Measurements from ENCODE around the gene GANAB. TPM values are rescaled to one million over a fixed set of nuclear protein-coding genes. Genes with fewer than 3 reads are reported as not detected.
A peak's percentile ranks its signal among the peaks of the same experiment; 100 is the strongest.

The GANAB gene
- total and polyA plus RNA-seq, 2 of the 13 experiments (the other 11 are each of a cell fraction or from before 2014, with no cell fraction given): 99.5 to 234 TPM

- TF ChIP-seq, protein P1, sequence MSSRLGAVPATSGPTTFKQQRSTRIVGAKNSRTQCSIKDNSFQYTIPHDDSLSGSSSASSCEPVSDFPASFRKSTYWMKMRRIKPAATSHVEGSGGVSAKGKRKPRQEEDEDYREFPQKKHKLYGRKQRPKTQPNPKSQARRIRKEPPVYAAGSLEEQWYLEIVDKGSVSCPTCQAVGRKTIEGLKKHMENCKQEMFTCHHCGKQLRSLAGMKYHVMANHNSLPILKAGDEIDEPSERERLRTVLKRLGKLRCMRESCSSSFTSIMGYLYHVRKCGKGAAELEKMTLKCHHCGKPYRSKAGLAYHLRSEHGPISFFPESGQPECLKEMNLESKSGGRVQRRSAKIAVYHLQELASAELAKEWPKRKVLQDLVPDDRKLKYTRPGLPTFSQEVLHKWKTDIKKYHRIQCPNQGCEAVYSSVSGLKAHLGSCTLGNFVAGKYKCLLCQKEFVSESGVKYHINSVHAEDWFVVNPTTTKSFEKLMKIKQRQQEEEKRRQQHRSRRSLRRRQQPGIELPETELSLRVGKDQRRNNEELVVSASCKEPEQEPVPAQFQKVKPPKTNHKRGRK (CRISPR knock-in tag; IDR thresholded peaks at IDR 0.05): no peak
- TF ChIP-seq BORCS8-MEF2B (CRISPR knock-in tag; IDR thresholded peaks at IDR 0.05) (no peak; the same call in 1 of the 2 replicates), CCDC6 (CRISPR knock-in tag; IDR thresholded peaks at IDR 0.05) (no peak), TIGD3 (CRISPR knock-in tag; IDR thresholded peaks at IDR 0.05; ENCODE audit: borderline replicate concordance) (0 out of 2 replicates have a peak, but pooled peaks have one; percentile 11), KLF16 (CRISPR knock-in tag; IDR thresholded peaks at IDR 0.05) (no peak), ATF4 (CRISPR knock-in tag; IDR thresholded peaks at IDR 0.05) (0 out of 4 replicates have a peak, but pooled peaks of 1 of the 2 experiments have one; percentile 2), RORA (CRISPR knock-in tag; IDR thresholded peaks at IDR 0.05) (no peak), TEAD2 (CRISPR knock-in tag; IDR thresholded peaks at IDR 0.05) (no peak), KAT7 (CRISPR knock-in tag; IDR thresholded peaks at IDR 0.05; ENCODE audit: borderline replicate concordance) (no peak; the same call in 1 of the 2 replicates), MTA1 (CRISPR knock-in tag; IDR thresholded peaks at IDR 0.05; ENCODE audit: borderline replicate concordance) (no peak), SMYD3 (CRISPR knock-in tag; IDR thresholded peaks at IDR 0.05) (no peak), RFXANK (CRISPR knock-in tag; IDR thresholded peaks at IDR 0.05) (no peak), ZNF558 (CRISPR knock-in tag; IDR thresholded peaks at IDR 0.05; ENCODE audit: borderline replicate concordance) (no peak), ZNF562 (CRISPR knock-in tag; IDR thresholded peaks at IDR 0.05; ENCODE audit: borderline replicate concordance) (no peak), MAFK (conservative IDR thresholded peaks at IDR 0.05 in 1 of 2, IDR thresholded peaks at IDR 0.05 in 1 of 2; ENCODE audit: low read length in 2 of 2) (no peak), KDM3A (CRISPR knock-in tag; IDR thresholded peaks at IDR 0.05; ENCODE audit: low read depth) (peak; percentile 7; the same call in 1 of the 2 replicates), ZNF629 (CRISPR knock-in tag; conservative IDR thresholded peaks at IDR 0.05) (no peak), ZNF431 (CRISPR knock-in tag; IDR thresholded peaks at IDR 0.05; ENCODE audit: borderline replicate concordance, low read depth) (no peak)
- TF ChIP-seq, protein P2, sequence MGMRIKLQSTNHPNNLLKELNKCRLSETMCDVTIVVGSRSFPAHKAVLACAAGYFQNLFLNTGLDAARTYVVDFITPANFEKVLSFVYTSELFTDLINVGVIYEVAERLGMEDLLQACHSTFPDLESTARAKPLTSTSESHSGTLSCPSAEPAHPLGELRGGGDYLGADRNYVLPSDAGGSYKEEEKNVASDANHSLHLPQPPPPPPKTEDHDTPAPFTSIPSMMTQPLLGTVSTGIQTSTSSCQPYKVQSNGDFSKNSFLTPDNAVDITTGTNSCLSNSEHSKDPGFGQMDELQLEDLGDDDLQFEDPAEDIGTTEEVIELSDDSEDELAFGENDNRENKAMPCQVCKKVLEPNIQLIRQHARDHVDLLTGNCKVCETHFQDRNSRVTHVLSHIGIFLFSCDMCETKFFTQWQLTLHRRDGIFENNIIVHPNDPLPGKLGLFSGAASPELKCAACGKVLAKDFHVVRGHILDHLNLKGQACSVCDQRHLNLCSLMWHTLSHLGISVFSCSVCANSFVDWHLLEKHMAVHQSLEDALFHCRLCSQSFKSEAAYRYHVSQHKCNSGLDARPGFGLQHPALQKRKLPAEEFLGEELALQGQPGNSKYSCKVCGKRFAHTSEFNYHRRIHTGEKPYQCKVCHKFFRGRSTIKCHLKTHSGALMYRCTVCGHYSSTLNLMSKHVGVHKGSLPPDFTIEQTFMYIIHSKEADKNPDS (CRISPR knock-in tag; IDR thresholded peaks at IDR 0.05): no peak
- TF ChIP-seq, protein P3, sequence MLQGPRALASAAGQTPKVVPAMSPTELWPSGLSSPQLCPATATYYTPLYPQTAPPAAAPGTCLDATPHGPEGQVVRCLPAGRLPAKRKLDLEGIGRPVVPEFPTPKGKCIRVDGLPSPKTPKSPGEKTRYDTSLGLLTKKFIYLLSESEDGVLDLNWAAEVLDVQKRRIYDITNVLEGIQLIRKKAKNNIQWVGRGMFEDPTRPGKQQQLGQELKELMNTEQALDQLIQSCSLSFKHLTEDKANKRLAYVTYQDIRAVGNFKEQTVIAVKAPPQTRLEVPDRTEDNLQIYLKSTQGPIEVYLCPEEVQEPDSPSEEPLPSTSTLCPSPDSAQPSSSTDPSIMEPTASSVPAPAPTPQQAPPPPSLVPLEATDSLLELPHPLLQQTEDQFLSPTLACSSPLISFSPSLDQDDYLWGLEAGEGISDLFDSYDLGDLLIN (CRISPR knock-in tag; IDR thresholded peaks at IDR 0.05; ENCODE audit: borderline replicate concordance): no peak
Observed at GRCh38 chr11:62664405-62665074, 18.1 kb upstream of the GANAB start (continued).
